Sigmoid colon (tissue), 7 donors: Measurements from ENCODE around the gene RAB3C. TPM values are rescaled to one million over a fixed set of nuclear protein-coding genes. Genes with fewer than 3 reads are reported as not detected.

ENCODE experiments used
- DNase-seq: peaks from one replicate; pipeline ENCODE4 v3.0.0-alpha.2; 2019
- H3K27ac ChIP-seq, 4 donors: fragments of 200-600 bp; sonication (generic); one replicate each; pipeline ENCODE4 v1.5.1; 2016 to 2019; ENCODE audit warnings: mild to moderate bottlenecking in 1 of 4
- H3K27me3 ChIP-seq, 3 donors: fragments of 200-600 bp; sonication (generic); one replicate each; pipeline ENCODE4 v1.5.1; 2019; ENCODE audit warnings: mild to moderate bottlenecking in 1 of 3
- H3K36me3 ChIP-seq, 4 donors: fragments of 200-600 bp; sonication (generic); one replicate each; pipeline ENCODE4 v1.5.1; 2016 to 2019
- H3K4me1 ChIP-seq, 4 donors: fragments of 200-600 bp; sonication (generic); one replicate each; pipeline ENCODE4 v1.5.1; 2017 to 2019
- H3K4me3 ChIP-seq, 4 donors: fragments of 200-600 bp; sonication (generic); one replicate each; pipeline ENCODE4 v1.5.1; 2017 to 2019; ENCODE audit warnings: mild to moderate bottlenecking in 2 of 4, moderate library complexity in 1 of 4
- H3K9me3 ChIP-seq, 4 donors: fragments of 200-600 bp in 3 of 4; sonication (generic) in 3 of 4; one replicate each; pipeline versions ENCODE4 v1.5.1 to v1.6.1; 2013 to 2019
- EP300 ChIP-seq, 4 donors: sonication (generic); formaldehyde crosslinking; IDR thresholded peaks; one replicate each; pipeline ENCODE4 v1.6.1; 2017; ENCODE audit warnings: antibody characterized with exemption in 4 of 4
- POLR2A ChIP-seq, 2 donors: fragments of 450-650 bp; IDR thresholded peaks; one replicate each; pipeline ENCODE4 v1.6.1; 2016; ENCODE audit warnings: antibody characterized with exemption in 2 of 2, mild to moderate bottlenecking in 2 of 2, moderate library complexity in 2 of 2
- POLR2AphosphoS5 ChIP-seq, 4 donors: sonication (generic); formaldehyde crosslinking; IDR thresholded peaks; one replicate each; pipeline ENCODE4 v1.6.1; 2017; ENCODE audit warnings: antibody characterized with exemption in 4 of 4
- WGBS, 2 donors: extraction: QIAGEN DNeasy Blood & Tissue Kit; methylation state at CpG; one replicate each; pipeline ENCODE4 v1.1.7; 2013; 5-methylcytosine and 5-hydroxymethylcytosine counted together
- intact Hi-C: fragments of 100-400 bp; cut with DNase I; formaldehyde crosslinking; loops from one replicate; pipeline ENCODE4 v1.15.1; 2023
- polyA plus RNA-seq, 3 donors: library from polyadenylated mRNA; stranded (reverse); fragments of 200-250 nt; gene quantifications; one replicate each; pipeline ENCODE4 v1.2.3, GENCODE V29; 2013
- total RNA-seq, 4 donors: library from RNA; depleted of rRNA; stranded (reverse); fragments of >200 nt; gene quantifications; one replicate each; pipeline ENCODE4 v1.1.0, GENCODE V29; 2016
- TF ChIP-seq, protein P1 (sequence below), 4 experiments: fragments of 450-650 bp in 3 of 4; fragments of 200-600 bp in 1 of 4; IDR thresholded peaks; one replicate each; pipeline ENCODE4 v1.5.1; 2016 to 2019; ENCODE audit warnings: antibody characterized with exemption in 4 of 4, mild to moderate bottlenecking in 3 of 4, moderate library complexity in 2 of 4
- donor health status: healthy with polysubstance abuse.
- donor health status: Bipolar disorder and iron deficiency.
- donor health status: healthy.

The RAB3C gene
- total and polyA plus RNA-seq, 7 donors = under 0.01 to 17.6 (median 2.4) TPM; not detected in 1

GRCh38 chr5:58827463-58827862 lies 244.6 kb downstream of the RAB3C start:
- WGBS, 2 donors = 33 to 52% methylated on average over 2 of the region's 2 CpGs
- TF ChIP-seq POLR2AphosphoS5 (IDR thresholded peaks at IDR 0.05) = no peak
- TF ChIP-seq EP300 (IDR thresholded peaks at IDR 0.05) = no peak
- TF ChIP-seq POLR2A (IDR thresholded peaks at IDR 0.05) = no peak
- TF ChIP-seq, protein P1, sequence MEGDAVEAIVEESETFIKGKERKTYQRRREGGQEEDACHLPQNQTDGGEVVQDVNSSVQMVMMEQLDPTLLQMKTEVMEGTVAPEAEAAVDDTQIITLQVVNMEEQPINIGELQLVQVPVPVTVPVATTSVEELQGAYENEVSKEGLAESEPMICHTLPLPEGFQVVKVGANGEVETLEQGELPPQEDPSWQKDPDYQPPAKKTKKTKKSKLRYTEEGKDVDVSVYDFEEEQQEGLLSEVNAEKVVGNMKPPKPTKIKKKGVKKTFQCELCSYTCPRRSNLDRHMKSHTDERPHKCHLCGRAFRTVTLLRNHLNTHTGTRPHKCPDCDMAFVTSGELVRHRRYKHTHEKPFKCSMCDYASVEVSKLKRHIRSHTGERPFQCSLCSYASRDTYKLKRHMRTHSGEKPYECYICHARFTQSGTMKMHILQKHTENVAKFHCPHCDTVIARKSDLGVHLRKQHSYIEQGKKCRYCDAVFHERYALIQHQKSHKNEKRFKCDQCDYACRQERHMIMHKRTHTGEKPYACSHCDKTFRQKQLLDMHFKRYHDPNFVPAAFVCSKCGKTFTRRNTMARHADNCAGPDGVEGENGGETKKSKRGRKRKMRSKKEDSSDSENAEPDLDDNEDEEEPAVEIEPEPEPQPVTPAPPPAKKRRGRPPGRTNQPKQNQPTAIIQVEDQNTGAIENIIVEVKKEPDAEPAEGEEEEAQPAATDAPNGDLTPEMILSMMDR (IDR thresholded peaks at IDR 0.05) = no peak
- H3K27me3 ChIP-seq = no peaks in the 10 kb centered on the region
- no peak for DNase-seq
- no peaks in the 10 kb centered on the region for H3K36me3 ChIP-seq
- H3K4me1 ChIP-seq = no peaks in the 10 kb centered on the region
- no peak overlapping the region for H3K4me3 ChIP-seq
- intact Hi-C loops = no loop called here
- H3K9me3 ChIP-seq = no peaks in the 10 kb centered on the region
- H3K27ac ChIP-seq = no peak overlapping the region

DNA sequence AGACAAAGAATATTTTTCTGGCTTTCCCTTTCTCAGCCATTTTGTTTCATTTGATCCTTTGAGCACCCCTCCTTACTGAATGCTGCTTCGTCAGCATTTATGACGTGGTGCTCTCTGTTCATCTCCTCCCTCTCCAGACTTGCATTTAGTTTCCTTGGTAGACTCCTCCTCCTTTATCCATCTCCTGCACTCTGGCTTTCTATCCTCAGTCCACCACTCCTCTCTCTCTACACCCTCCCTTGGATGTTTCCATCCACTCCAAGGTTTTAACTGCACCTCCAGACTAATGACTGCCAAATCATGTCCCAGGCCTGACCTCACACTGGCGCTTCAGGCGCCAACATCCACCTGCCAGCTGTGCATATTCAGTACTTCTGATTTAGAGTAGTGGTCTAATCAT lies 245.4 kb downstream of the RAB3C start:
- 84% methylated on average over 4 of the region's 4 CpGs for WGBS, 2 donors
- intact Hi-C loops = no loop called here
- Histone ChIP-seq H3K36me3 (no peaks in the 10 kb centered on the region), H3K27me3 (no peaks in the 10 kb centered on the region), H3K9me3 (no peaks in the 10 kb centered on the region), H3K4me3 (no peak overlapping the region), H3K27ac (no peak overlapping the region), H3K4me1 (no peaks in the 10 kb centered on the region)
- TF ChIP-seq EP300 (IDR thresholded peaks at IDR 0.05) (no peak), POLR2AphosphoS5 (IDR thresholded peaks at IDR 0.05) (no peak), POLR2A (IDR thresholded peaks at IDR 0.05) (no peak)
- TF ChIP-seq, protein P1 (IDR thresholded peaks at IDR 0.05) = no peak
- DNase-seq = no peak

DNA sequence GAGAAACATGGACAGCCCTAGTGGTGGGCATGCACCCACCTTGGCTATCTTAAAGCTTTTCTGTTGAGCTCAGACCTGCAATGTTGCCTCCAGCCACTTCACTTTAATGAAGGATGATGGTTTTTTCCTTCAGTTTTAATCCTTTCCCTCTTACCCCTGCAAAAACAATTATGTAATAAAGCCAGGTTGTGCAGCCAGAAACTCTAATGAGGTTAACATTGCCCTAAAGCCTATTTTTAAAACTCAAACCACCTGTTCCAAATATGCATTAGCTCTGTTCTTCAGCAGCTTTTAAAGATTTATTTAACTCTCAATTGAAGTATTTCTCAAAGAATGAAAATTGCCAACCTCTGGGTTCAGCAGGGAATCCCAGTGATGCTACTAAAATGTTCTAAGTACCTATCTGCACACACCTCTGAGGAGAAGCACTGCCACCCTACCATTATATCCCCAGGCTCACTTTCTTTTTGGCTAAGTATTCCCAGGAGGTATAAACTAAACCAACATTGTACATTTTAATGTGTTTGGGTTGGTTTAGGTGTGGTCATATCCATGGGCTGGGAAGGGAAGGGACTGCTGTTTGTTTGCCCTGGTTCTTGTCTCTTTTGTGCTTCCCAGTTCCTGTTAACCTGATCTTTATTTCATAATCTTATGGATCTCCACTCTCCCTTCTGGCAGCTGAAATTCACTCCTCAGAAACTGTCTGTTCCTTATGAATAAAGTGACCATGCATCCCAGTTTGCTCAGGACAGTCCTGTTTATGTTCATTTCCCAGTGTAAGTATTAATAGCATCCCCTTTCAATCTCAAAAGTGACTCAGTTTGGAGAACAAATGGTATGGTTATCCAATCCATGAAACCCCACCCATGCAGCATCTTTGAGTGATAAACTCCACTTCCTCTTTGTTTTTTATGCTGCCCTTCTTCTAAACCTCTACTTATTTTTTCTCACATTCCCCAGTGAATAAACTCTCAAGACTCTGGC lies 251.7 kb downstream of the RAB3C start:
- Histone ChIP-seq H3K4me3 (no peak overlapping the region), H3K27me3 (no peaks in the 10 kb centered on the region), H3K4me1 (no peaks in the 10 kb centered on the region), H3K27ac (no peak overlapping the region), H3K36me3 (no peaks in the 10 kb centered on the region), H3K9me3 (peaks cover 0 to 3% (median 0%) of the 10 kb centered on the region in 4 donors)
- intact Hi-C loops = no loop called here
- TF ChIP-seq POLR2AphosphoS5 (IDR thresholded peaks at IDR 0.05) (no peak), POLR2A (IDR thresholded peaks at IDR 0.05) (no peak), EP300 (IDR thresholded peaks at IDR 0.05) (no peak)
- TF ChIP-seq, protein P1 (IDR thresholded peaks at IDR 0.05) = no peak
- no peak for DNase-seq

DNA sequence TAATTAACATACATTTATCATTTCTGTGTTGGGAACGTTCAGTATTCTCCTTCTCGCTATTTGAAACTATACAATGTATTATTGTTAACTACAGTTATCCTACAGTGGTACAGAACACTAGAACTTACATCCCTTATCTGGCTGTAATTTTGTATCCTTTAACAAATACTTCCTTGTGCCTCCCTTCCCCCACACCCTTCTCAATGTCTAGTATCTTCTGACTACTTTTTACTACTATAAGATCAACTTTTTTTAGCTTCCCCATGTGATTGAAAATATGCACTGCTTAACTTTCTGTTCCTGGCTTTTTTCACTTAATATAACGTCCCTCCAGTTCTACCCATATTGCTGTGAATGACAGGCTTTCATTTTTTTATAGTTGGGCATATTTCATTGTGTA lies 253.5 kb downstream of the RAB3C start:
- Histone ChIP-seq H3K27me3 (no peaks in the 10 kb centered on the region), H3K4me3 (no peak overlapping the region), H3K27ac (no peak overlapping the region), H3K36me3 (no peaks in the 10 kb centered on the region), H3K4me1 (no peaks in the 10 kb centered on the region), H3K9me3 (peaks cover 0 to 3% (median 0%) of the 10 kb centered on the region in 4 donors)
- DNase-seq = no peak
- WGBS, 2 donors = 54 to 79% methylated on average over 3 of the region's 3 CpGs
- TF ChIP-seq POLR2A (IDR thresholded peaks at IDR 0.05) (no peak), POLR2AphosphoS5 (IDR thresholded peaks at IDR 0.05) (no peak)
- intact Hi-C loops = no loop called here

DNA sequence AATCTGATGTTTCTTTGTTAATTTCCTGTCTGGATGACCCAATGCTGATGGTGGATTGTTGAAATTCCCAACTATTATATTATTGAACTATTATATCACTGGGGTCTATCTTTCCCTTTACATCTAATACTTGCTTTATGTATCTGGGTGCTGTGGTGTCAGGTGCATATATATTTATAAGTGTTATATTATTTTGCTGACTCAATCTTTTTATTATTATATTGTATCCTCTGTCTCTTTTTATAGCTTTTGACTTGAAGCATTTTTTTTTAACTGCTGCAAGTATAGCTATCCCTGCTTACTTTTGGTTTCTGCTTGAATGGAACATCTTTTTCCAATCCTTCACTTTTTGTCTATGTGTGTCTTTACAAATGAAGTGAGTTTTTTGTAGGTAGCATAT lies 255.9 kb downstream of the RAB3C start:
- Histone ChIP-seq H3K4me1 (no peaks in the 10 kb centered on the region), H3K9me3 (peaks cover 0 to 3% (median 0%) of the 10 kb centered on the region in 4 donors), H3K27me3 (no peaks in the 10 kb centered on the region), H3K27ac (no peak overlapping the region), H3K36me3 (no peaks in the 10 kb centered on the region), H3K4me3 (no peak overlapping the region)
- TF ChIP-seq POLR2AphosphoS5 (IDR thresholded peaks at IDR 0.05) (no peak), EP300 (IDR thresholded peaks at IDR 0.05) (no peak), POLR2A (IDR thresholded peaks at IDR 0.05) (no peak)
- TF ChIP-seq, protein P1 (IDR thresholded peaks at IDR 0.05) = no peak
- no peak for DNase-seq
- intact Hi-C loops = no loop called here
